ENCODE results near the gene MED31. TPM values are rescaled to one million over a fixed set of nuclear protein-coding genes. Genes with fewer than 3 reads are reported as not detected.
"Not testable (repeated sequence)": the region's sequence is repeated elsewhere in the genome, so short reads cannot be mapped to it uniquely, and the experiment has no call there.

MED31 gene
- total RNA-seq, 1 donor from 2014 or later, result 13.8 TPM

- DNase-seq (ENCODE audit: low spot score) (no peak), ATAC-seq (no peak)
- intact Hi-C loops (cut with DNase I), result no loop called here
These were observed 55.3 kb downstream of the MED31 start for GRCh38 chr17:6596081-6596480.

- intact Hi-C loops (cut with DNase I); DNase-seq (ENCODE audit: low spot score); ATAC-seq: not testable (repeated sequence)
These were observed 58.0 kb downstream of the MED31 start for GRCh38 chr17:6593371-6593770.

Small RNA genes lying within 50 kb of the gene (microRNA-seq; reads per million reads assigned to microRNA genes)
- gene MIR4520-1 (not detected), gene MIR4520-2 (not detected)

Other genes starting within 250 kb of the MED31 start
- not detected for gene AIPL1, start 216.5 kb downstream of the MED31 start, total RNA-seq
- gene PIMREG, start 207.2 kb downstream of the MED31 start, total RNA-seq, result not detected
- gene PITPNM3, start 95.0 kb downstream of the MED31 start, total RNA-seq, result 4.3 TPM
- gene KIAA0753, start 10.9 kb downstream of the MED31 start, total RNA-seq, result 22.5 TPM
- 27.3 TPM for gene TXNDC17, start 10.5 kb downstream of the MED31 start, total RNA-seq
- gene C17orf100, start 157 bp upstream of the MED31 start, total RNA-seq, result 2.1 TPM
- gene SLC13A5, start 61.8 kb upstream of the MED31 start, total RNA-seq, result 0.62 TPM
- gene XAF1, start 104.4 kb upstream of the MED31 start, total RNA-seq, result 67.4 TPM
- gene FBXO39, start 124.6 kb upstream of the MED31 start, total RNA-seq, result 0.98 TPM
- 0.89 TPM for gene TEKT1, start 180.1 kb upstream of the MED31 start, total RNA-seq